Calu3 (cell line): Measurements from ENCODE around the gene HAND2. TPM values are rescaled to one million over a fixed set of nuclear protein-coding genes. Genes with fewer than 3 reads are reported as not detected.

Source experiments
- BruUV-seq: library from RNA; stranded (reverse); fragments of 400-500 nt; replicated peaks from 2 replicates; lab custom pipeline; 2021; lab: Mats Ljungman, UMichigan
- CTCF ChIA-PET: fragments of 300-600 bp; sonication (Branson Sonifier 250); formaldehyde crosslinking; loops from one replicate; lab custom pipeline; 2022; ENCODE audit warnings: antibody characterized with exemption; lab: Charles Lee
- DNase-seq: peaks from one replicate; pipeline ENCODE4 v3.0.0; 2022
- H3K27ac Mint-ChIP-seq: one replicate; pipeline ENCODE4 v1.8.0; 2022; ENCODE audit warnings: mixed read lengths; ENCODE audit not compliant: unreplicated experiment
- H3K27me3 Mint-ChIP-seq: one replicate; pipeline ENCODE4 v1.8.0; 2022; ENCODE audit warnings: mixed read lengths; ENCODE audit not compliant: unreplicated experiment
- H3K36me3 Mint-ChIP-seq: one replicate; pipeline ENCODE4 v1.8.0; 2022; ENCODE audit warnings: mild to moderate bottlenecking, moderate library complexity, mixed read lengths; ENCODE audit not compliant: insufficient read depth, unreplicated experiment
- H3K4me1 Mint-ChIP-seq: one replicate; pipeline ENCODE4 v1.8.0; 2022; ENCODE audit warnings: mild to moderate bottlenecking, low read depth, mixed read lengths; ENCODE audit not compliant: unreplicated experiment
- H3K4me3 Mint-ChIP-seq: one replicate; pipeline ENCODE4 v1.8.0; 2022; ENCODE audit warnings: mild to moderate bottlenecking, low read depth, moderate library complexity, mixed read lengths; ENCODE audit not compliant: unreplicated experiment
- H3K9me3 Mint-ChIP-seq: one replicate; pipeline ENCODE4 v1.8.0; 2022; ENCODE audit warnings: low read depth, mixed read lengths; ENCODE audit not compliant: unreplicated experiment
- CTCF ChIP-seq: fragments of 200-600 bp; IDR thresholded peaks from one replicate; pipeline ENCODE4 v1.8.0; 2022; ENCODE audit warnings: antibody characterized with exemption; ENCODE audit not compliant: unreplicated experiment
- intact Hi-C: fragments of 100-400 bp; cut with micrococcal nuclease; formaldehyde crosslinking; loops from one replicate; pipeline ENCODE4 v1.10.0; 2022; ENCODE audit not compliant: unreplicated experiment
- total RNA-seq: library from RNA; stranded (reverse); gene quantifications from 2 replicates; pipeline ENCODE4 v1.2.3, GENCODE V29; 2022

The HAND2 gene
- total RNA-seq, 1 experiment from 2014 or later: 0.45 TPM

GRCh38 chr4:173532725-173533511 is 2.9 kb upstream of the HAND2 start:
- no peaks in the 10 kb centered on the region for H3K9me3 Mint-ChIP-seq
- no peak overlapping the region for H3K27ac Mint-ChIP-seq
- no peak overlapping the region for H3K4me3 Mint-ChIP-seq
- CTCF ChIA-PET: no interaction called here
- no TSS peak for BruUV-seq
- H3K36me3 Mint-ChIP-seq: peaks cover 6% of the 10 kb centered on the region
- H3K27me3 Mint-ChIP-seq: no peaks in the 10 kb centered on the region
- intact Hi-C loops: no loop called here
- no peak for TF ChIP-seq CTCF
- no peaks in the 10 kb centered on the region for H3K4me1 Mint-ChIP-seq
- no peak for DNase-seq

GRCh38 chr4:173531086-173531965 is 1.3 kb upstream of the HAND2 start:
- TF ChIP-seq CTCF: no peak
- CTCF ChIA-PET: no interaction called here
- no peak overlapping the region for H3K4me3 Mint-ChIP-seq
- no peaks in the 10 kb centered on the region for H3K27me3 Mint-ChIP-seq
- no peak for DNase-seq
- peaks cover 6% of the 10 kb centered on the region for H3K36me3 Mint-ChIP-seq
- no peaks in the 10 kb centered on the region for H3K4me1 Mint-ChIP-seq
- BruUV-seq: no TSS peak
- H3K27ac Mint-ChIP-seq: no peak overlapping the region
- intact Hi-C loops: no loop called here
- H3K9me3 Mint-ChIP-seq: no peaks in the 10 kb centered on the region

GRCh38 chr4:173530326-173531085 is 477 bp upstream of the HAND2 start:
- BruUV-seq: no TSS peak
- intact Hi-C loops: no loop called here
- Mint-ChIP-seq H3K36me3 (peaks cover 6% of the 10 kb centered on the region), H3K27me3 (no peaks in the 10 kb centered on the region), H3K4me1 (no peaks in the 10 kb centered on the region), H3K4me3 (peak overlapping the region; percentile 69), H3K9me3 (peaks cover 2% of the 10 kb centered on the region), H3K27ac (no peak overlapping the region)
- CTCF ChIA-PET: interaction anchor here (0.6 to 0.8 kb wide), 4 partner anchors 13 to 530 kb away, joined by 3 to 9 read pairs (median 6); no protein-coding TSS in a partner anchor
- DNase-seq: no peak
- TF ChIP-seq CTCF: no peak
